ENCODE measurements around the gene KIAA1614.

Gene KIAA1614

GRCh38 chr1:180927348-180927747 is 14.7 kb downstream of the KIAA1614 start:
- peak; percentile 77 for DNase-seq

GRCh38 chr1:180927841-180928240 is 15.1 kb downstream of the KIAA1614 start:
- peak; percentile 99 for DNase-seq

- DNase-seq = peak; percentile 98
Measured at GRCh38 chr1:180928331-180929230, 15.9 kb downstream of the KIAA1614 start.

- DNase-seq = no peak
Measured at GRCh38 chr1:180929389-180929788, 16.7 kb downstream of the KIAA1614 start.

GRCh38 chr1:180930687-180931086 is 18.0 kb downstream of the KIAA1614 start:
- peak; percentile 94 for DNase-seq

- no peak for DNase-seq
Measured at GRCh38 chr1:180931529-180931928, 18.8 kb downstream of the KIAA1614 start.

GRCh38 chr1:180932378-180932777 is 19.7 kb downstream of the KIAA1614 start:
- no peak for DNase-seq

GRCh38 chr1:180933141-180933540 is 20.4 kb downstream of the KIAA1614 start:
- DNase-seq = no peak

GRCh38 chr1:180934563-180934962 is 21.9 kb downstream of the KIAA1614 start:
- no peak for DNase-seq

GRCh38 chr1:180935326-180936109 is 22.8 kb downstream of the KIAA1614 start:
- DNase-seq = no peak

GRCh38 chr1:180936110-180937011 is 23.7 kb downstream of the KIAA1614 start:
- DNase-seq = no peak

GRCh38 chr1:180937012-180937372 is 24.3 kb downstream of the KIAA1614 start:
- no peak for DNase-seq

GRCh38 chr1:180937624-180938225 is 25.0 kb downstream of the KIAA1614 start:
- no peak for DNase-seq

- DNase-seq = no peak
Measured at GRCh38 chr1:180939073-180939710, 26.5 kb downstream of the KIAA1614 start.

- DNase-seq = no peak
Measured at GRCh38 chr1:180939711-180940103, 27.0 kb downstream of the KIAA1614 start.

GRCh38 chr1:180940445-180940844 is 27.7 kb downstream of the KIAA1614 start:
- no peak for DNase-seq

GRCh38 chr1:180941518-180942275 is 29.0 kb downstream of the KIAA1614 start:
- DNase-seq = no peak

GRCh38 chr1:180945151-180945550 is 32.5 kb downstream of the KIAA1614 start:
- no peak for DNase-seq

GRCh38 chr1:180945551-180945950 is 32.9 kb downstream of the KIAA1614 start:
- no peak for DNase-seq

- DNase-seq = no peak
Measured at GRCh38 chr1:180946056-180946455, 33.4 kb downstream of the KIAA1614 start.

All from NCI-H82 (cell line).